A549 (cell line): ENCODE results near the gene SLC9A9. TPM values are rescaled to one million over a fixed set of nuclear protein-coding genes. Genes with fewer than 3 reads are reported as not detected.

ENCODE experiments used
- ATAC-seq, 2 experiments: fragments of 200-7000 bp in 1 of 2; fragments of >200 bp in 1 of 2; cut with Nextera tagmentation in 1 of 2; cut with Tn5 transposase in 1 of 2; 3 replicates each; pipeline versions ENCODE4 v1.8.0 to v1.9.1; 2018 to 2020; ENCODE audit warnings: mild to moderate bottlenecking in 1 of 2, moderate library complexity in 1 of 2
- CTCF ChIA-PET: fragments of 300-600 bp; sonication (Branson Sonifier 250); formaldehyde crosslinking; extraction: SDS; loops from one replicate; lab custom pipeline; 2021; ENCODE audit warnings: antibody characterized with exemption, inconsistent platforms; lab: Yijun Ruan, JAX
- POLR2A ChIA-PET: fragments of 350-600 bp; formaldehyde crosslinking; extraction: SDS; loops from one replicate; lab custom pipeline; 2021; ENCODE audit warnings: antibody characterized with exemption, inconsistent platforms; lab: Yijun Ruan, JAX
- DNase-seq, 2 experiments: peaks; one replicate each; pipeline versions ENCODE4 v3.0.0 to v3.0.0-alpha.2; 2011 to 2016; ENCODE audit warnings: low read depth in 1 of 2, low spot score in 1 of 2
- FAIRE-seq: peaks from 2 replicates; lab custom pipeline; 2011; peaks lifted over from hg19 to GRCh38; lab: Jason Lieb, UNC
- H3K27ac ChIP-seq, 2 experiments: fragments of >200 bp; sonication (Bioruptor Twin); formaldehyde crosslinking; 3 replicates each; pipeline ENCODE4 v1.5.1; 2016 to 2017
- H3K4me1 ChIP-seq: fragments of >200 bp; sonication (Bioruptor Twin); formaldehyde crosslinking; 3 replicates; pipeline ENCODE4 v1.6.1; 2016
- H3K4me2 ChIP-seq: fragments of >200 bp; sonication (Bioruptor Twin); formaldehyde crosslinking; 3 replicates; pipeline ENCODE4 v1.6.1; 2016
- H3K4me3 ChIP-seq: fragments of >200 bp; sonication (Bioruptor Twin); formaldehyde crosslinking; 3 replicates; pipeline ENCODE4 v1.5.1; 2016
- H3K9me3 ChIP-seq: fragments of >200 bp; sonication (Bioruptor Twin); formaldehyde crosslinking; 3 replicates; pipeline ENCODE4 v1.6.1; 2016
- ATOH8 ChIP-seq: fragments of 250-450 bp; sonication (Bioruptor Pico); IDR thresholded peaks from 2 replicates; pipeline ENCODE4 v1.5.0; 2020; ENCODE audit warnings: low read depth, mild to moderate bottlenecking, moderate library complexity
- CTCF ChIP-seq: fragments of >200 bp; sonication (Bioruptor Twin); formaldehyde crosslinking; IDR thresholded peaks from 3 replicates; pipeline ENCODE4 v1.5.1; 2016
- EHF ChIP-seq: fragments of 250-450 bp; sonication (Bioruptor Pico); IDR thresholded peaks from 2 replicates; pipeline ENCODE4 v1.5.0; 2020; ENCODE audit warnings: mild to moderate bottlenecking
- EHMT2 ChIP-seq: fragments of 200-600 bp; sonication (generic); IDR thresholded peaks from 2 replicates; pipeline ENCODE4 v1.6.1; 2016; ENCODE audit warnings: antibody characterized with exemption, low read depth, mild to moderate bottlenecking, moderate library complexity
- EP300 ChIP-seq, 2 experiments: fragments of >200 bp; sonication (Bioruptor Twin); formaldehyde crosslinking; IDR thresholded peaks; 2 replicates in 1 of 2; 3 replicates in 1 of 2; pipeline ENCODE4 v1.6.1; 2016 to 2017
- FOSB ChIP-seq: fragments of 250-450 bp; sonication (Bioruptor Pico); IDR thresholded peaks from 2 replicates; pipeline ENCODE4 v1.5.0; 2020; ENCODE audit warnings: mild to moderate bottlenecking, moderate library complexity
- HOXB13 ChIP-seq: fragments of 250-450 bp; sonication (Bioruptor Pico); IDR thresholded peaks from 2 replicates; pipeline ENCODE4 v1.5.0; 2020; ENCODE audit warnings: low read depth, mild to moderate bottlenecking, moderate library complexity
- NFE2L2 ChIP-seq: fragments of 150-350 bp; conservative IDR thresholded peaks from 2 replicates; pipeline ENCODE4 v1.6.1; 2014; ENCODE audit warnings: low read length
- NPAS2 ChIP-seq: fragments of 250-450 bp; sonication (Bioruptor Pico); IDR thresholded peaks from 2 replicates; pipeline ENCODE4 v1.8.0; 2022; ENCODE audit warnings: mild to moderate bottlenecking, moderate library complexity, borderline replicate concordance
- PBX3 ChIP-seq: IDR thresholded peaks from 2 replicates; pipeline ENCODE4 v1.6.1; 2012
- POLR2A ChIP-seq: IDR thresholded peaks from 2 replicates; pipeline ENCODE4 v1.6.1; 2012; ENCODE audit warnings: mild to moderate bottlenecking, low read length
- RCOR1 ChIP-seq: fragments of 150-350 bp; IDR thresholded peaks from 2 replicates; pipeline ENCODE4 v1.6.1; 2014; ENCODE audit warnings: antibody characterized with exemption, low read length, low read depth
- RNF2 ChIP-seq: fragments of 200-600 bp; sonication (generic); IDR thresholded peaks from 2 replicates; pipeline ENCODE4 v1.6.1; 2016; ENCODE audit warnings: low read depth, mild to moderate bottlenecking, antibody characterized with exemption, moderate library complexity, borderline replicate concordance
- SMC3 ChIP-seq: fragments of >200 bp; sonication (Bioruptor Twin); formaldehyde crosslinking; IDR thresholded peaks from 3 replicates; pipeline ENCODE4 v1.6.1; 2018; ENCODE audit warnings: inconsistent platforms
- TFCP2L1 ChIP-seq: fragments of 250-450 bp; sonication (Bioruptor Pico); IDR thresholded peaks from 2 replicates; pipeline ENCODE4 v1.5.0; 2021; ENCODE audit warnings: mild to moderate bottlenecking
- USF2 ChIP-seq: fragments of 450-650 bp; IDR thresholded peaks from 2 replicates; pipeline ENCODE4 v1.6.1; 2014; ENCODE audit warnings: antibody characterized with exemption
- ZC3H11A ChIP-seq: fragments of 450-650 bp; IDR thresholded peaks from 2 replicates; pipeline ENCODE4 v1.6.1; 2014; ENCODE audit warnings: antibody characterized with exemption, mild to moderate bottlenecking
- ZFP36 ChIP-seq: fragments of 450-650 bp; IDR thresholded peaks from 2 replicates; pipeline ENCODE4 v1.6.1; 2014; ENCODE audit warnings: borderline replicate concordance; ENCODE audit not compliant: partially characterized antibody
- ZNF302 ChIP-seq: fragments of 250-450 bp; sonication (Bioruptor Pico); IDR thresholded peaks from 2 replicates; pipeline ENCODE4 v1.9.0; 2021; ENCODE audit warnings: inconsistent platforms, mild to moderate bottlenecking, moderate library complexity
- WGBS: methylation state at CpG from one replicate; pipeline ENCODE4 v1.1.6; 2017; ENCODE audit errors: missing lambda C conversion rate; 5-methylcytosine and 5-hydroxymethylcytosine counted together
- polyA plus RNA-seq, 4 experiments: library from polyadenylated mRNA; depleted of rRNA in 3 of 4; stranded (reverse); fragments of >200 nt; fragmentation: RNase III in 1 of 4; extraction: RNeasy Plus Mini Kit Qiagen cat#74134 plus additional on column Dnase treatment in 1 of 4; gene quantifications; 2 replicates in 3 of 4; 3 replicates in 1 of 4; pipeline ENCODE4 v1.2.3, GENCODE V29; 2011 to 2017

SLC9A9 gene
- polyA plus RNA-seq, 2 of the 4 experiments (the other 2 are of a cell fraction): 0.10 to 0.32 TPM

- TF ChIP-seq USF2 (no peak), FOSB (CRISPR knock-in tag) (no peak)
These were observed 367.9 kb downstream of the SLC9A9 start (continued) for GRCh38 chr3:143480344-143480743.

- Histone ChIP-seq H3K4me3 (no peak overlapping the region), H3K4me2 (peak overlapping the region; percentile 55), H3K9me3 (no peaks in the 10 kb centered on the region), H3K27ac (peak overlapping the region in 1 of 2 experiments; percentile 60; a peak in 2 of 6 replicates), H3K4me1 (peaks cover 14% of the 10 kb centered on the region; the same call in 2 of the 3 replicates)
- FAIRE-seq: no peak
- WGBS: 20% methylated on average over 1 of the region's 1 CpG
- ChIA-PET CTCF (no interaction called here), POLR2A (no interaction called here)
- no peak for ATAC-seq
- no peak for DNase-seq
- TF ChIP-seq ATOH8: no peak
These were observed 368.5 kb downstream of the SLC9A9 start for GRCh38 chr3:143479727-143480126.

- TF ChIP-seq PBX3: no peak
- no peak for TF ChIP-seq RCOR1
- CTCF ChIA-PET: interaction anchor here (1.2 kb wide), 1 partner anchor 14 kb away, joined by 3 read pairs; no protein-coding TSS in a partner anchor
- no peak overlapping the region for H3K4me2 ChIP-seq
- H3K4me3 ChIP-seq: no peak overlapping the region
- peaks cover 14% of the 10 kb centered on the region; the same call in 2 of the 3 replicates for H3K4me1 ChIP-seq
- no peaks in the 10 kb centered on the region for H3K9me3 ChIP-seq
- POLR2A ChIA-PET: no interaction called here
- no peak overlapping the region for H3K27ac ChIP-seq
- DNase-seq (no peak), FAIRE-seq (no peak), ATAC-seq (peak in 1 of 2 experiments; percentile 25; a peak in 1 of 6 replicates)
- WGBS: 40% methylated on average over 3 of the region's 3 CpGs
These were observed 370.1 kb downstream of the SLC9A9 start for GRCh38 chr3:143478115-143478693.

- ChIA-PET POLR2A (no interaction called here), CTCF (interaction anchor here (1.2 kb wide), 1 partner anchor 13 kb away, joined by 3 read pairs; no protein-coding TSS in a partner anchor)
- ATAC-seq (no peak), DNase-seq (no peak), FAIRE-seq (no peak)
- Histone ChIP-seq H3K27ac (no peak overlapping the region), H3K4me1 (peaks cover 14% of the 10 kb centered on the region; the same call in 2 of the 3 replicates), H3K4me2 (no peak overlapping the region), H3K4me3 (no peak overlapping the region), H3K9me3 (no peaks in the 10 kb centered on the region)
- TF ChIP-seq RNF2: no peak
- no peak for TF ChIP-seq SMC3
- TF ChIP-seq NFE2L2: no peak
- no peak for TF ChIP-seq RCOR1
- TF ChIP-seq EHMT2: no peak
- no peak for TF ChIP-seq TFCP2L1 (CRISPR knock-in tag)
- no peak for TF ChIP-seq ZFP36
- no peak for TF ChIP-seq CTCF
- TF ChIP-seq NPAS2 (CRISPR knock-in tag): no peak
- TF ChIP-seq ZC3H11A: no peak
- no peak for TF ChIP-seq HOXB13
- no peak for TF ChIP-seq EHF (CRISPR knock-in tag)
- no peak for TF ChIP-seq EP300 (IDR thresholded peaks at IDR 0.05)
- no peak for TF ChIP-seq ZNF302
- no peak for TF ChIP-seq POLR2A
- TF ChIP-seq PBX3: no peak
- 64% methylated on average over 4 of the region's 7 CpGs for WGBS
These were observed 371.2 kb downstream of the SLC9A9 start for GRCh38 chr3:143476965-143477640.
